HG02981 (cell line): ENCODE measurements around the gene RARB.

Source experiments
- ATAC-seq: cut with Tn5 transposase; IDR thresholded peaks from one replicate; pipeline ENCODE4 v1.9.1; 2021; ENCODE audit warnings: mild to moderate bottlenecking, moderate library complexity; ENCODE audit not compliant: unreplicated experiment

Gene RARB

DNA sequence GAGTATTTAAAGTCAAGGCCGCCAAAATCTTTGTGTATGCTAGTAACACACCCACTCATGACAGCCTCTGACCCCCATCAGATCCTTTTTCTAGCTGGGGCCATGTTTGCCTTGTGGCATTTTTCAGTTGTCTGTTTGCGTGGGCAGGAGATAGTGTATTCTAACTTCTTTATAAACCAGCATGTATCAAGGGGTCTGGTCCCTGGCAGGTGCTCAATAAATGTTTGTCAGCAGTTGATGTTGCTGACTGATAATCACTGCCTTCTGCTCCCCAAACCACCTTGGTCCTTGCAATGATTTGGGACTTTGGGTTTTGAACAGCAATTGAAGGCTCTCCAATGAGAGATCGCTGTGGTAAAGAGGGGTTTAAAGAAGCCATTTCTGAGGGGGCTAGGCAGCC, 19.2 kb downstream of the RARB start:
- no peak for ATAC-seq

DNA sequence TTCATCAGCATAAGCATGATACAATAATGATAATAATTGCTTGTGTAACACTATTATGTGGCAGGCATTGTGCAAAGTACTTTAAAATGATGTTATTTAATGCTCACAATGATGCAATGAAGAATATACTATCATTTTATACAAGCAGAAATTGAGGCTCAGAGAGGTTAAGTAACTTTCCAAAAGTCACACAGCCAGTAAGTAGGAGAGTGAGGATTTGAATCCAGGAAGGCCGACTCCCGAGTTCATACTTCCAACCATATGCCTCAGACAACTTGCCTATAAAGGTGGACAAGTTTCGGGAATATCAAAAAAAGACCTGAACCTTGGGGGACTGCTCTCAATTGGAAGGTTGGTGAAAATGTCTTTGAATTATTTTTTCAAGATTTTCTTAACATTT, 19.9 kb downstream of the RARB start:
- ATAC-seq, result no peak

DNA sequence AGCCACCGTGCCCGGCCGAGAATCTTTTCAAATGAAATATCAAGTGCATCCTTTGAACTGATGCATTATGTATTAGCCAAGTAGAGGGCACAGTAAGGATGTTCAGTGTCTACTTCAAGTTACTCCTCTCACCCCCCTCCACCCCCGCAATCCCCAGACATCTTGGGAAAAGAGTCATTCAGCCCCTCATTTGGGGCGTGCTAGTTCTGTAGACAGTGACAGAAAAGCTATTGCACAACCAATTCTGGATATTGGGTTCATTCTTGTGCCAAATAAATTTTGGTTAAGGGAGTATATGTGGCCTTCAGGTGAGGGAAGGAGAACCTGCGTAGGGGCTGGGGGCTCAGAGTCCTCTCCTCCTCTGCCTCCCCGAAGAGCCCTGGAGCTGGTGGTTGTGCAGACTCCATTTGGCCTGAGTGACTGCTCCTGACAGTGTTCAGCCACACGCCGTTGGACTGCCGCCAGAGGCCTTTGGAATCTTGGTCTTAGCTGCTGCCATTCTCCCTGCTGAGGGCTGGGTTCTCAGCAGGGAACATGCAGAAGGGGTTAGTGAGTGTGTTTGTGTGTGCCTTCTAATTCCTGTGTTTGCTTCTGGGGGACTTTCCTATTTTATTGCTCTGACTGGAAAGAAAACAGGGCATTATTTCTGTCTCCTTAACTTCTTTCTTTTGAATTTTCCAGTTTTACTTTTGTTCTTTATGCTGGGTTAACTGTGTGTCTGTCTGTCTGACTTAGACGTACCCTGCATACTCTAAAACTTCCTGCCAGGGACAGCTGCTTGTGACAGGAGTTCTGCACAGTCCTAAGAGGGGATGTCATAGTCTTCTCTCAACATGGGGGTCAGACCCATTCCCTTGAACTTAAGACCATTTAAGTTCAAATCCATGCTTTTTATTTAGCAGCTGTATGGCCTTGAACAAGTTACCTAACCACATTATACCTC, 21.0 kb downstream of the RARB start:
- no peak for ATAC-seq

DNA sequence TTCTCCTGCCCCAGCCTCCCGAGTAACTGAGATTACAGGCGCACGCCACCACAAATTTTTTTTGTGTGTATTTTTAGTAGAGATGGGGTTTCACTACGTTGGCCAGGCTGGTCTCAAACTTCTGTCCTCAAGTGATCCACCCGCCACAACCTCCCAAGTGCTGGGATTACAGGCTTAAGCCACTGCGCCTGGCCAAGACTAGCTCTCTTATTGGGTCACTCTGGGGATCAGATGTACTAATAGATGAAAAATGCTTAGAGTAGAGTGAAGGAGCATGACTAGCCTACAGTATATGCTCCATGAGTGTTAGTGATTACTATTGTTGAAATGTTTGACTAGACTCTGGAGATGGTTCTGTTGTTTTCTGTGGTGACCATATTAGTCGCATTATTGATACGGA, 21.8 kb downstream of the RARB start:
- ATAC-seq, result no peak

DNA sequence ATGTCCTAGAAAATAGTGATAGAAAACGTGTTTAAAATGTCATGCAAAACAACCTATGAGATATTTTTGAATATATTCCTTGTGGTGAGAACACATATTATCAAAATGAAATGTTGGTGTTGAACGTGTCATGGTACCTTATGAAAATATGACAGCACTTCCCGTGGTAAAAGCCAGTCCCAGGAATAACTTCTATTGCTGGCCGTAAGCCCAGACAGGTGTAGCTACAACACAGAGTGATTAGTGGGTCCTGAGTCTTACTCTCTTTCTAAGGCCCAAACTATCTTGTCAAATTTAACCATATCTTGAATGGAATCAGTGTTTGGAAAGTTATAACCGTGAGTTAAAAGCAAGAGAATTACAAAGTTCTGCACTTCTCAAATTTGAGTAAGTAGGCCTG, 24.1 kb downstream of the RARB start:
- ATAC-seq, result no peak

DNA sequence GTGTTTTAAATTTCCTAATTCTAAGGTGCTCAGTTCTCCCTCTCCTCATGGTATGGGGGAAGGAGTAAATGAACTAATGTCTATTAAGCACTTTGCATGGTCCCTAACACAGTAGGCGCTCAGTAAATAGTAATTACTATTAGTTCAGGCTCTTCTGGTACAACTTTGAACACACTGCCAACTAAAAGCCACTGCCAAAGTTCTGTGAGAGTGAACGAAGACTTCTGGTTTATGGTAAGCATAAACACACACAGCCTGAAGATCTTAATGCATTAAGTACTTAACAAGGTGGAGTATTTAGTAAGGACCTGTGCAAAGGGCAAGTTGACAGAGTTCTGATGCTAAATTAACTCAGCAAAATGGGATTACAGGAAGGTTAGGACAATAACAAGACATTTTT, 24.7 kb downstream of the RARB start:
- no peak for ATAC-seq

DNA sequence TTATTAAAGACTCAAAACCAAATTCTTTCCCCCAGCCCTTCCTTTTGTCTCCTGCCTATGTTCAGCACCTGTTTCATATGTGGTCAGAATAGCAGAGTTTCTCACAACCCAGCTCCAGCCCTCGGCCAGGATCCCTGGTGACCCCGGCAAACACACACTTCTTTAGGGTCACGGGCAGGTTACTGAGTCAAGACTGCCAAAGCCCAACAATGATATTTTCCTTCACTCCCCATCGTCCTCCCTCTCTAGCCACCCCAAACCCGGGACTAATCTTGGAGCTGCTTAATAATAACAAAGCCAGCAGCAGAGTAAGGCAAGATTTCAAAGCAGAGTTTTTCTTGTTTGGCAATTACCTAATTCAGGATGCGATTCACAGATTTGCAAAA, 25.5 kb downstream of the RARB start:
- no peak for ATAC-seq

DNA sequence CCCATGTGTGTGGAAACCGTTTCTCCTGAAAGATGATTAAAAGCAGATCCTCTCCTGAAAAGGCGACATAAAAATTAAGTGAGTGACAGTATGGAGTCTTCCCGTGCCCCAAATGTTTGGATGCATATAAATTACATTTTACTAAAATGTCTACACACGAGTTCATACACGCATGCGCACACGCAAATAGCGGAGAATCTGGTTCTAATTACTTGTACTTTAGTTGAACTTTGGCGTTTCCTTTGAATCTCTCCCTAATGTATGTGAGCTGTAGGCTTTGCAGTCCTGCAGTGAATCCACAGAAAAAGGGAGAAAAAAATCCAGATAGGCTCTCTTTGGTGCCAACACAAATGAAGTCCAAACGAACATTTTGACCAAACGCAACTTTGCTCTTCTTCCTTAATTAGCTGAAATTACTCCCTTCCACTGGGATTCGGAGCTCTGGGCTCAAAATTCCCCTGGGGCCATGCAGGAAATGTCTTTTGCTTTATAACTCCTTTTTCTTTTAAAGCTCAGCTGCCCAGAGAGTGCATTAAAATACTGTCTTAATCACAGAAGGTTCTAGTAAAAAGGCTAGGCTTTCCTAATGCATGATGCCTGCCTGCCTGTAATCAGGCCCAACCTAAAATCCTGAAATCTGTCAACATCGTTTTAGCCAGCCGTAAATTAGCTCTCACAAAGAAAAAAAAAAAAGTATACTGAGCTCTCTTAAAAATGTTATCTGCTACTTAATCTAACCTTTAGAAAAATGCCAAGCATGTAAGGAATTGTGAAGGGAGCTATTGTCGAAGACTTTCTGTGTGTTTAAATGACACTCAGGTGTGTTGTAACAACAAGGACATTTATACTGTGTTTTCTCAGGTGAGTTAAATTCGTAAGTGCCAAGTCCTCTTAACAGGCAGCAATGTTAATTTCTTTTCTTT, 26.2 kb downstream of the RARB start:
- ATAC-seq, result no peak

DNA sequence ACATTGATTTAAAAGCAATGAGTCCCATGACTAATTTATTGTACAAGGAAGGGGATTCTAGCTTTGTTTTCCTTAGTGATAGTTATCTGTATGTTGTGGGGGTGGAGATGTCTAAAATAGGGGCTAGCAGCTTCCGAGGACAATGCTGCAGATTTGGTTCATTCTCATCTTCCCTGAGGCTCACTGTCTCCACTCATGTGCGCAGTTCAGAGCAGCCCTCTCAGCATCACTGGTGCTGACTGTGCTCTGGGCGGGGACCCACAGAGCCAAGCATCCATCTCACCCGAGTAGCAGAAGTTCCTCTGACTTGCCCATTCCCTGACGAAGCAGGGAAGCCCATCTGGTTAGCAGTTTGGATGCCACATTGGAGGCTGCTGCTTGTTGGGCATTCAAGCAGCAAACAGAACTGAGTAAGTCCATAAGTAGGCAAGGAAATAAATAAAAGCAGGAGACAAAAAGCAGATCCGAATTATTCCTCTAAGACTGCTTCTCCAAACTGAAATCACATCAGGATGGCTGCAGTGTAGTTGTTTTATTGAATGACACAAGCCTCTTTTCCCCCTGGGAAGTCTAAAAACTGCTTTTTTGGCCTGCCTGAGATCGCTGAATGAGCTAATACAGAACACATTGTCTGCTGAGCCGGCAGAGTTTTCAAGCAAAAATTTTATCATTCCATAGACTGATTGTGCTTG, 27.5 kb downstream of the RARB start:
- ATAC-seq, result no peak

DNA sequence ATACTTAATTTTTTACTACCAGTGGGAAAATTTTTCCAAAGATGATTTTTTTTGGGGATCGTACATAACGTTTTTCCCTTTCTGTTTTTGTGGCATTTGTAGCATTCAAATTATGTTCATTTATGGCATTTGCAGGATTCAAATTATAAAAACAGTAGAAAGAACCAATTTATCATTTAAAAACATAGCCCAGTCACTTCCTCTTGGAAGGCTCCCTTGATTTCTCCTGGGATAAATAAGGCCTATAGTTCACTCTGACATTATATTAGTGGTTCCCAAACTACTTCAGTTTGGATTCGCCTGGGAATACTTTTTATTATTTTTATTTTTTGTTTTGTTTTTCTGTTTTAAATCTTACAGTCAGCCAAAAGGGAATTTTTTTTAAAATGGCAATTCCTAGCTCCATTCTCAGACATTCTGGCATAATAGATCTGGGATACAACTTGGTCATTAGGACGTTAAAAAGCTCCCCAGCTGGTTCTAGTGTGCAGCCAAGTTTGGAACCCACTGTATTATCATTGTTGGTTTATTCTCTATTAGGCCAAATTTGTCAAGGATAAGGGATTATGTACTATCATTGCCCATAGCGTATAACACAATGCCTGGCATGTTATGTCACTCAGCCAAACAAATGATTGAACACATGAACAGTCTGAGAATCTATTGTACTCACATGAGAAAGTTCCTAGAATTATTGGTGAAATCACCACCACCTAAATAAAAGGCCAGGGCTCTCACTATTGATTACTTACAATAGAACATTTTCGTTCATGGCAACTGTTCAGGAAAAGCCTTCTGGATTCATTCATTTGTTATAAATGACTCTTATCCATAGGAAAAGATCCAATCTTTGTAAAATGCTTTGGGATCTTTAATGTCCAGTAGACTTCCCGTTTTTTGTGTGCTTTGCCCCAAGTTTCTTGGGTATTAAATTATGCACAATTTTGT, 28.9 kb downstream of the RARB start:
- ATAC-seq, result no peak

DNA sequence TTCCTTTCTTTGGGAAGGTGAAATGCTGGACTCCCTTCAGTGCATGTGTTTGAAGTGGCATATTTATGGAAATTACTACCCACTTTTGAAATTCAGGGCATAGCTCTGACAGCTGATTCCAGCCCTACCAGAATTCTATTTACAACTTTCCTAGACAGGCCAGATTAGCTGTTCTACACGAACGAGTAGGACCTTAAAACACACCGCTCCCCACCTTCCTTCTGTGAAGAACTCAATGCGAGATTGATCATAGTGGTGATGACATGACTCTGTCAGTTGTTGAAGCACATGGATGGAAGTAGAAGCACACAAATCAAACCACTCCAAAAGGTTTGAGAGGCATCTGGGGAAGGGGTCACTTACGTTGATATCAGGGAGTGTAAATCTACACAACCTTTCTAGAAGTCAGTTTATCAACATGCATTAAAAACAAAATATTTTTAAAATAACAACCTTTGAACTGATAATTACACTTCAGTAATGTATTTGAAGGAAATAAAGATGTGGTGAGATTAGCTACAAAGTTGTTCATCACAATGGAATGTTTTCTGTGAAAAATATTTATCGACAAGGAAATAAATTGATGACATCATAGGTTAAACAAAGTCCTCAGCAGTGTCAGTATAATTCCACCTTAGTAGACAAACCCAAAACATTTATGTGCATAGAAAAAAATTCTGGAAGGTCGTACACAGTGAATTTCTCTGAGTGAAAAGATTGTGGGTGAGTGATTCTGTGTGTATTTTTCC, 29.8 kb downstream of the RARB start:
- ATAC-seq, result no peak

DNA sequence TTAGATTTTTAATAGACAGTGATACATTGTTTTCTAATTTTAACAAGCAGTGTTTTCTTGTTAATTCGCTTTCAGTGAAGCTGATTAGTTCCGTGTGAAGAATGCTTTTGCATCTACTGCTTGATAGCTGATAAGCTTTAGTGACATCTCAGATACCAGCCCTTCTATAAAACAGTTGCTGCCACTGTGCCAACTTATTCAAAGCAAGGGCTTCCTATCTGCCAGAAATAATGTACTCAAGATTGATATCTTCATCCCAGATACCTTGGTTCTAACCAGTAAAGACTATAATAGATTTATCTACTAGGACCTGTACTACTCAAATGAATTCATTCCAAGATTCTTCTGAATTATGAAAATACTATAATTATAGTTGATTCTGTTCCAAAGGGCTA, 30.4 kb downstream of the RARB start:
- ATAC-seq, result no peak

DNA sequence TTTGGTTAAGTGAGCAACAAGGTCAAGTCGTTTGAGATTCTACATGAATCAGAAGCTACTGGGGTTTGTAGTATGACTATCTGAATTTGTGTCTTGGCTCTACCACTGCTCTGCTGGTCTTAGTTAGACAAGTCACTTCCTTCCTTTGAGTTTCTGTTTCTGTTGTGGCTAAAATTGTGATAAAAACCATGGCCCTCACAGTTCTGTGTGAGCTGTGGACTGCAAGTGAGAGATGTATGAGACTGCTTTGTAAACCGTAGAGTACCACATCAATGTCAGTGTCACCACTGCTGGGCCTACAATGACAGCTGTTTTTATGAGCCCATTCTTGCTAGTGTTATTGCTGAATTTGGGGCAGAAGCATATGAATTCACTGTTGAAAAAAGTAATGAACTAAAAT, 32.7 kb downstream of the RARB start:
- ATAC-seq, result peak; percentile 99

DNA sequence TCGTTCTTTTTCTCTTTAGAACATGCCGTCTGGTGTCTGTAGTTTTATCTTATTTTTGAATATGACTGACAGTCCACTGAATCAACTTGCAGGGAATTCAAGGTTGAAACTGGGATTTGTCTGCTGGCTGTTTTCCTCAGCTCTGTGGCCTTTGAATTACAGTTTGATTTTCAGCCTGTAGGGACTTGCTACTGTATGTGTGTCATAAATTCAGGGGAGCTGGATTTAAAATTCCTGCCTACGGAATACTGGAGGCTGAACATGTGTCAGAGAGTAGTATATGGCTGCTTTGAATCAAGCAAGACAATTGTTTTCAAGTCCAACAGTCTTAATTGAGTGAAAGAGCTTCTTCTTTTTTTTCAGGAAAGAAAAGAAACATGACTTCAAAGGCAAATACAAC, 33.9 kb downstream of the RARB start:
- ATAC-seq, result no peak

DNA sequence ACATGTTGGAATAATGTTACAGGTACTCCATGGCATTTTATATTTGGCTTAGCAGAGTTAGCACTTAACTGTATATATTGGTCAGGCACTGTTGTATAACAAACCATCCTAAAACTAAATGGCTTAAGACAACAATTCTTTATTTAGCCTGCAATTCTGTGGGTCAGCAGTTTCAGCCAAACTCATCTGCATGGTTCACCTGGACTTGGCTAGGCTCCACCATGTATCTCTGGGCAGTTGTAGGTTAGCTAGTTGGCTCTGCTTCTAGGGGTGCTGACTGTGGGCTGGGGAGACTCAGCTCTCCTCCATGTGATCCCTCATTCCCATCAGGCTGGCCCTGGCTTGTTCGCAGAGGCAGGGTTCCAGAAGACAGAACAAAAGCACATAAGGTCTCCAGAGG, 34.4 kb downstream of the RARB start:
- no peak for ATAC-seq

DNA sequence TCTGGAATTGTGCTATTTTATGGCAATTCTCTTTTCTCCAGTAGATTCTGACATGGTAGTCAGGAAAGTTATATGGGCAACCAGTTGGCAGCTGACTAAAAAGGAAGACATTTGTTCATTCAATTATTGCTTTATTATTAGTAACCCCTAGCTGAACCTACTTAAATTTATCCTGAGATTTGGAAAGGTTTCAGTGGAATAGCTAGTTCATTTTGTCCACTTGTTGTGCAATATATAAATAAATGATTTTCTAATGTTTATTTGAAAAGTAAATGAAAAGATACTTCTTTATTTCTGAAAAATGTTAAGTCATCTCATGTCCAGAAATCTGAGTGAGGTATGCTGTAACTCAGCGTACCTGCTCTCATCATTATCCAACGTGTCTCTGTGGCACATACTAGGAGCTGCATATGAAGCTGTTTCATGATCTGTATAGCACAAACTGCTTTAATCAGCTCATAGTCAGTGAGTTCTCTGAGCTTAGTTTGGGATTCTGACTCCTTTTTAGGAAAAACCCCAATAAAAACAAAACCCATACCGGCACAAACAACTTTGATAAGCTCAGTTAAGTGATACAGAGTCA, 35.9 kb downstream of the RARB start:
- no peak for ATAC-seq

DNA sequence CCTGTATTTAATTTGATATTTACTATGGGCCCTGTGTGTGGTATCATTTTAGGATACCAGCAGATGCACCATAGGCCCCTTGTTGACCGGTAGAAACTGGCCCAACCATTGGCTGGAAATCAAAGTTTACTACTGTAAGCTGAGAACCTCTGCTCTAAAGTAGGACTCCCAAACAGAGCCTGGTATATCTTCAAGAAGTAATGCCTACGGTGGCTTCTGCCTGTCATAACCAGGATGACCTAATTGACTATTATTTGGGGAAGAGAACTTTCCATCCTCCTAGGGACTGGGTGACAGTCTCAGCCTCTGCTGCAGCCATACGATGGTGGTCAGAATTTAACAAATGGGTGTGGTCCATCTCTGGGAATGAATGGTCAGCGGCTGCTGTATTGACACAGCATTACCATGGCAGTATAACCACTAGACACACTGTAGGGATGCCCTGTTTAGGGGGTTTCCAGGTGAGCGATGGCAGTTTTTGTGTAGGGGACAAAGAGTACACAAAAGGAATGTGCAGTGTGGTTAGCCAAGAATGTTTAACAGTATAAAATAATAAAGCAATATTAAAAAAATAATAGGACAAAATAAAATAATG, 37.3 kb downstream of the RARB start:
- ATAC-seq, result no peak

DNA sequence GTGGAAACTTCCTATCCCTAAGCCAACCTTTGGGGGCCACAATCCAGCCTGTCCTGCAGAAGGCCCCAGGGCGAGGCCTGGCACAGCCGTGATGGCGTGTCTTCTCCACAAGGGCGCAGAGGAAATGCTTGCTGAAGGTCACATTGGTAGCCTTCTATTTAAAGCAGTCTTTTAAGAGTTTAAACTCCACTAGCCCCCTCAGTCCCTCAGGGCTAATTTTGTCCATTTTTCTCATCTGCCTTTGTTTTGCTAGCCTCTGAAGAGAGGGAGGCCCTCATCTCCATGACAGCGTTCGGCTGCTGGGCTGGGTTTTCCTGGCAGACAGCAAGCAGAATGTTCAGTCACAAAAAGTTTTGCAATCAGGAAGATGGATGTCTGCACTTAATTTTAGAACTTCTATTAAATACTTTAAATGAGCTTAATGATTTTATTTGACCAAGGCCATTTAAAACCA, 40.8 kb downstream of the RARB start:
- ATAC-seq, result no peak

DNA sequence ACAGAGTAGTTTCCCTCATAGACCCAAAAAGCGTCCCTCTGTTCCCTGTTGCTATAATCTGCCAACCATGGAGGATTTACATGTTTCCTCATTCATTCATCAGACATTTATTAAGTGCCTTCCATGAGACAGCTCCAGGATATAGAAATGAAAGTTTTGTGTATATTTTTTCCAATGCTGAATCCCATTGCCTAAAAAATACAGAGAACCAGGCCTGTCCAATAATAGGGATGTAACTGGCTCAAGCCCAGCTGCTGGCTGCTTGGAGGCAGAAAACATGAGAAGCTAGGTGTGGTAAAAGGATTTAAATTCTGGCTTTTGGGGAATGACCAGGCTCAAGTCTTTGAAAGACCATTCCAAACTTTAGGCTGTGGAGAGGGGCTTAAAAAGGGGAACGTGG, 41.5 kb downstream of the RARB start:
- ATAC-seq, result no peak
